Endothelial cell of umbilical vein (primary cell): ENCODE measurements around the gene FIG4.

Experiments used
- EZH2 ChIP-seq: IDR thresholded peaks from 2 replicates; pipeline ENCODE4 v1.6.1; 2012; ENCODE audit warnings: borderline replicate concordance, low read depth, mild to moderate bottlenecking, moderate library complexity, low read length, inconsistent platforms; ENCODE audit not compliant: severe bottlenecking
- MAX ChIP-seq: IDR thresholded peaks from 2 replicates; pipeline ENCODE4 v1.6.1; 2011; ENCODE audit not compliant: insufficient read depth, insufficient read length
- MYC ChIP-seq: IDR thresholded peaks from one replicate; pipeline ENCODE4 v1.6.1; 2011; ENCODE audit warnings: mild to moderate bottlenecking, low read depth, low read length
- POLR2A ChIP-seq: IDR thresholded peaks from 2 replicates; pipeline ENCODE4 v1.6.1; 2012; ENCODE audit warnings: low read depth, mild to moderate bottlenecking, control low read depth, low read length
- POLR2AphosphoS5 ChIP-seq: IDR thresholded peaks from 2 replicates; pipeline ENCODE4 v1.6.1; 2012; ENCODE audit warnings: low read depth, mild to moderate bottlenecking, control low read depth, low read length, moderate library complexity; ENCODE audit not compliant: insufficient read depth
- TF ChIP-seq, protein P1 (sequence below), 2 donors: IDR thresholded peaks; 1 replicate in 1 of 2; 2 replicates in 1 of 2; pipeline ENCODE4 v1.5.1; 2011; ENCODE audit warnings: low read length in 2 of 2, mild to moderate bottlenecking in 2 of 2, moderate library complexity in 2 of 2, control low read depth in 1 of 2, inconsistent platforms in 1 of 2, low read depth in 1 of 2; ENCODE audit not compliant: insufficient read depth in 1 of 2; ENCODE audit errors: extremely low read depth in 1 of 2

DNA sequence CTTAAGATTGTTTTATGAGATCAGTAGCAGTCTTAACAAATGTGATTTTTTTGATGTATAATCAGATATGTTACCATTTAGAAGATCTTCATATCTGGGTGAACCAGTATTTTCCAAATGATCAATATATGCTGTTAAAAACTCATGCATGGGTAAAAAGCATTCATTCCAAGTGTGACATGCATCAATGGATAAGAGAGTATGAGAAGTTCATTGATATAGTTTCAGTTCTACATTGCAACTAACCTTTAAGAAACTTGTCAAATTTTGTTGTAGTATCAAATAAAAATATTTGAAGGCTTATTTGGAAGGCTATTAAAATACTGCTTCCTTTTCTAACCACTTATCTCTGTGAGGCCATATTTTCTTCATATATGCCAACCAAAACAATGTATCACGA lies 117.7 kb downstream of the FIG4 start:
- TF ChIP-seq, protein P1, sequence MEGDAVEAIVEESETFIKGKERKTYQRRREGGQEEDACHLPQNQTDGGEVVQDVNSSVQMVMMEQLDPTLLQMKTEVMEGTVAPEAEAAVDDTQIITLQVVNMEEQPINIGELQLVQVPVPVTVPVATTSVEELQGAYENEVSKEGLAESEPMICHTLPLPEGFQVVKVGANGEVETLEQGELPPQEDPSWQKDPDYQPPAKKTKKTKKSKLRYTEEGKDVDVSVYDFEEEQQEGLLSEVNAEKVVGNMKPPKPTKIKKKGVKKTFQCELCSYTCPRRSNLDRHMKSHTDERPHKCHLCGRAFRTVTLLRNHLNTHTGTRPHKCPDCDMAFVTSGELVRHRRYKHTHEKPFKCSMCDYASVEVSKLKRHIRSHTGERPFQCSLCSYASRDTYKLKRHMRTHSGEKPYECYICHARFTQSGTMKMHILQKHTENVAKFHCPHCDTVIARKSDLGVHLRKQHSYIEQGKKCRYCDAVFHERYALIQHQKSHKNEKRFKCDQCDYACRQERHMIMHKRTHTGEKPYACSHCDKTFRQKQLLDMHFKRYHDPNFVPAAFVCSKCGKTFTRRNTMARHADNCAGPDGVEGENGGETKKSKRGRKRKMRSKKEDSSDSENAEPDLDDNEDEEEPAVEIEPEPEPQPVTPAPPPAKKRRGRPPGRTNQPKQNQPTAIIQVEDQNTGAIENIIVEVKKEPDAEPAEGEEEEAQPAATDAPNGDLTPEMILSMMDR (IDR thresholded peaks at IDR 0.05; ENCODE audit: extremely low read depth in 1 of 2, insufficient read depth in 1 of 2, low read depth in 1 of 2, low read length in 2 of 2) = no peak
- TF ChIP-seq POLR2AphosphoS5 = no peak
- TF ChIP-seq MAX = no peak
- TF ChIP-seq POLR2A = no peak
- TF ChIP-seq MYC = no peak
- TF ChIP-seq EZH2 = no peak
